ENCODE measurements around the gene MYL12B. TPM values are rescaled to one million over a fixed set of nuclear protein-coding genes. Genes with fewer than 3 reads are reported as not detected.

MYL12B gene
- total RNA-seq, 2 experiments from 2014 or later, result 230 to 260 TPM

DNA sequence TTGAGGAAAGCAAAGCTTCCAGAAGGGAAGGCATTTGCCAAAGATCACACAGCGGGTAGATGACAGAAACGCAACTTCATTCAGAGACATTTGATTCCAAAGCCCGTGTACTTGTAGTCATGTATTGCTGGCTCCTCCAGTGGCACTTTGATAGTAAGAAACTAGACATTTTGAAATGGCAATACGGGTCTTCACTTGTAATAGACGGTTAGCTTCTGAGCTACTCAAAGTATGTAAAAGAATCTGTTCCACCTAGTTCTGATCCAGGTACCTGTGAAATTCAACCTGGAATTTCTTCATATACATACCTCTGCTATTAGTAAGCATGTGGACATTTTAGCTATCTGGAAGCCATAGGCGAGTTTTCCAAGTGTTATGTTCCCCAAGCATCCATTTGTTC lies 40.4 kb upstream of the MYL12B start:
- CTCF ChIA-PET (ENCODE audit: unreplicated experiment), result no interaction called here
- H3K27ac ChIP-seq (ENCODE audit: low read depth, low read length, poor library complexity, severe bottlenecking), result no peak overlapping the region
- H2AFZ ChIP-seq (ENCODE audit: low read length), result no peak overlapping the region
- no peaks in the 10 kb centered on the region for H3K9me3 ChIP-seq (ENCODE audit: low read length)
- no peak for TF ChIP-seq EZH2phosphoT487 (IDR thresholded peaks at IDR 0.05; ENCODE audit: borderline replicate concordance, low read depth, low read length)
- TF ChIP-seq, protein P1, sequence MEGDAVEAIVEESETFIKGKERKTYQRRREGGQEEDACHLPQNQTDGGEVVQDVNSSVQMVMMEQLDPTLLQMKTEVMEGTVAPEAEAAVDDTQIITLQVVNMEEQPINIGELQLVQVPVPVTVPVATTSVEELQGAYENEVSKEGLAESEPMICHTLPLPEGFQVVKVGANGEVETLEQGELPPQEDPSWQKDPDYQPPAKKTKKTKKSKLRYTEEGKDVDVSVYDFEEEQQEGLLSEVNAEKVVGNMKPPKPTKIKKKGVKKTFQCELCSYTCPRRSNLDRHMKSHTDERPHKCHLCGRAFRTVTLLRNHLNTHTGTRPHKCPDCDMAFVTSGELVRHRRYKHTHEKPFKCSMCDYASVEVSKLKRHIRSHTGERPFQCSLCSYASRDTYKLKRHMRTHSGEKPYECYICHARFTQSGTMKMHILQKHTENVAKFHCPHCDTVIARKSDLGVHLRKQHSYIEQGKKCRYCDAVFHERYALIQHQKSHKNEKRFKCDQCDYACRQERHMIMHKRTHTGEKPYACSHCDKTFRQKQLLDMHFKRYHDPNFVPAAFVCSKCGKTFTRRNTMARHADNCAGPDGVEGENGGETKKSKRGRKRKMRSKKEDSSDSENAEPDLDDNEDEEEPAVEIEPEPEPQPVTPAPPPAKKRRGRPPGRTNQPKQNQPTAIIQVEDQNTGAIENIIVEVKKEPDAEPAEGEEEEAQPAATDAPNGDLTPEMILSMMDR (conservative IDR thresholded peaks at IDR 0.05; ENCODE audit: low read length), result no peak
- H3K9me2 ChIP-seq (ENCODE audit: insufficient read depth, low read length), result no peaks in the 10 kb centered on the region
- no peaks in the 10 kb centered on the region for H3K79me2 ChIP-seq (ENCODE audit: insufficient read depth, low read depth, low read length)
- no peaks in the 10 kb centered on the region for H4K20me1 ChIP-seq (ENCODE audit: insufficient read depth, low read length)
- DNase-seq (ENCODE audit: low spot score), result no peak
- H3K4me3 ChIP-seq (ENCODE audit: low read depth, low read length, poor library complexity, severe bottlenecking), result no peak overlapping the region
- POLR2A ChIA-PET, result interaction anchor here (1.0 to 1.2 kb wide), 4 partner anchors 25 to 258 kb away, joined by 3 to 4 read pairs (median 4); no protein-coding TSS in a partner anchor
- intact Hi-C loops (cut with micrococcal nuclease; ENCODE audit: unreplicated experiment), result no loop called here
- H3K4me1 ChIP-seq (ENCODE audit: insufficient read depth, low read length, poor library complexity, severe bottlenecking), result no peaks in the 10 kb centered on the region
- no TSS peak for BruUV-seq (replicated peaks)
- no peak overlapping the region for H3K4me2 ChIP-seq (ENCODE audit: low read length)
- no peaks in the 10 kb centered on the region for H3K36me3 ChIP-seq (ENCODE audit: insufficient read depth, low read length)

DNA sequence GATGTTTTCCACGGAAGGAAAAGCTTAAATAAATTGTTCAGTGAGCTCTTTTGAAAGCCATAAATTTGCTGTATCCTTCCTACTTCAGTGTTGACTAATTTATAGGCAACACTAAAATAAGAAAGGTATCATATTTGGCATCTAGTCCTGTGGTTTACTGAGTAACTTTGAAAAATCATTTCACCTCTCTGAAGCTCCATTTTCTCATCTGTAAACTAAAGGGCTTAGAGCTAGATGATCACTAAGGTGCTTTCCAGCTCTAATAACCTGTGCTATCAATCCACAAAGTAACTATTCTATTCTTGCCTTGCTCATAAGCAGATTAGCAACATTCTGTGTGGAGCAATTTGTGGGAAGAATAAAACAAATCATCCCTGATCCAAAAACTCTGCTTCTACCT lies 38.6 kb upstream of the MYL12B start:
- no peak for TF ChIP-seq EZH2phosphoT487 (IDR thresholded peaks at IDR 0.05; ENCODE audit: borderline replicate concordance, low read depth, low read length)
- TF ChIP-seq, protein P1 (conservative IDR thresholded peaks at IDR 0.05; ENCODE audit: low read length), result no peak
- Histone ChIP-seq H3K27ac (ENCODE audit: low read depth, low read length, poor library complexity, severe bottlenecking) (no peak overlapping the region), H3K4me3 (ENCODE audit: low read depth, low read length, poor library complexity, severe bottlenecking) (no peak overlapping the region), H4K20me1 (ENCODE audit: insufficient read depth, low read length) (no peaks in the 10 kb centered on the region), H3K9me2 (ENCODE audit: insufficient read depth, low read length) (no peaks in the 10 kb centered on the region), H3K9me3 (ENCODE audit: low read length) (no peaks in the 10 kb centered on the region), H3K4me1 (ENCODE audit: insufficient read depth, low read length, poor library complexity, severe bottlenecking) (no peaks in the 10 kb centered on the region), H3K4me2 (ENCODE audit: low read length) (no peak overlapping the region), H2AFZ (ENCODE audit: low read length) (no peak overlapping the region), H3K79me2 (ENCODE audit: insufficient read depth, low read depth, low read length) (no peaks in the 10 kb centered on the region), H3K36me3 (ENCODE audit: insufficient read depth, low read length) (no peaks in the 10 kb centered on the region)
- DNase-seq (ENCODE audit: low spot score), result no peak
- intact Hi-C loops (cut with micrococcal nuclease; ENCODE audit: unreplicated experiment), result no loop called here
- BruUV-seq (replicated peaks), result no TSS peak
- ChIA-PET POLR2A (interaction anchor here (0.6 to 1.8 kb wide), 2 partner anchors 10 to 36 kb away, joined by 3 to 4 read pairs; no protein-coding TSS in a partner anchor), CTCF (ENCODE audit: unreplicated experiment) (no interaction called here)

DNA sequence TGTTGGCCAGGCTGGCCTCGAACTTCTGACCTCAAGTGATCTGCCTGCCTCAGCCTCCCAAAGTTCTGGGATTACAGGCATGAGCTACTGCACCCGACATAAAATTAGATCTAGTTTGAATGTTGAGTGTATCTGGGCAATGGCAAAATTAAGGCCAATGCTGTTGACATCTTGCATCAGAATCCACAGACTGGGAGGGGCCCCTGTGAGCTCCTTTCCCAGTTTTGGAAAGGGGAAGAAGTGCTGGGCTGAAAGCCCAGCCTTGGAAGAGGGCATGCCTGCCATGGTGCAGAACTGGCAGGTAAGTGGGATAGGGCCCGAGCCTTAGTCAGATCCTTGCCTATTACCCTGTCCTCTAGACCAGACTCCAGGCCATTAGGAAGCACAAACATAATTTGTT lies 37.7 kb upstream of the MYL12B start:
- intact Hi-C loops (cut with micrococcal nuclease; ENCODE audit: unreplicated experiment), result no loop called here
- no peak for DNase-seq (ENCODE audit: low spot score)
- H3K36me3 ChIP-seq (ENCODE audit: insufficient read depth, low read length), result no peaks in the 10 kb centered on the region
- no peaks in the 10 kb centered on the region for H3K79me2 ChIP-seq (ENCODE audit: insufficient read depth, low read depth, low read length)
- H3K9me3 ChIP-seq (ENCODE audit: low read length), result no peaks in the 10 kb centered on the region
- TF ChIP-seq EZH2phosphoT487 (IDR thresholded peaks at IDR 0.05; ENCODE audit: borderline replicate concordance, low read depth, low read length), result no peak
- TF ChIP-seq, protein P1 (conservative IDR thresholded peaks at IDR 0.05; ENCODE audit: low read length), result no peak
- no TSS peak for BruUV-seq (replicated peaks)
- no peak overlapping the region for H3K4me2 ChIP-seq (ENCODE audit: low read length)
- H3K27ac ChIP-seq (ENCODE audit: low read depth, low read length, poor library complexity, severe bottlenecking), result no peak overlapping the region
- no peaks in the 10 kb centered on the region for H3K9me2 ChIP-seq (ENCODE audit: insufficient read depth, low read length)
- CTCF ChIA-PET (ENCODE audit: unreplicated experiment), result no interaction called here
- no peak overlapping the region for H2AFZ ChIP-seq (ENCODE audit: low read length)
- H3K4me3 ChIP-seq (ENCODE audit: low read depth, low read length, poor library complexity, severe bottlenecking), result no peak overlapping the region
- POLR2A ChIA-PET, result no interaction called here
- no peaks in the 10 kb centered on the region for H3K4me1 ChIP-seq (ENCODE audit: insufficient read depth, low read length, poor library complexity, severe bottlenecking)
- H4K20me1 ChIP-seq (ENCODE audit: insufficient read depth, low read length), result no peaks in the 10 kb centered on the region

Data from OCI-LY7 (cell line).